Stimulated activated naive CD4-positive, alpha-beta T cell (primary cell): ENCODE measurements around the gene ALG12.

ENCODE experiments used
- DNase-seq, 6 experiments: peaks; one replicate each; lab custom pipeline; 2025; lab: John Stamatoyannopoulos, UW

ALG12 gene

GRCh38 chr22:49946612-49947295, 28.5 kb upstream of the ALG12 start:
- DNase-seq = no peak

GRCh38 chr22:49945042-49945794, 27.0 kb upstream of the ALG12 start:
- DNase-seq = peak; percentile 63 to 96 (median 89)

- no peak for DNase-seq
Observed at GRCh38 chr22:49944399-49944891, 26.2 kb upstream of the ALG12 start.

- DNase-seq = no peak
Observed at GRCh38 chr22:49943771-49944398, 25.6 kb upstream of the ALG12 start.

- no peak for DNase-seq
Observed at GRCh38 chr22:49943405-49943765, 25.1 kb upstream of the ALG12 start.

GRCh38 chr22:49942565-49943404, 24.5 kb upstream of the ALG12 start:
- DNase-seq = no peak

- DNase-seq = no peak
Observed at GRCh38 chr22:49941507-49942316, 23.5 kb upstream of the ALG12 start.

- no peak for DNase-seq
Observed at GRCh38 chr22:49938565-49939136, 20.4 kb upstream of the ALG12 start.

- no peak for DNase-seq
Observed at GRCh38 chr22:49937758-49938564, 19.7 kb upstream of the ALG12 start.

GRCh38 chr22:49936973-49937757, 18.9 kb upstream of the ALG12 start:
- no peak for DNase-seq

- peak; percentile 88 to 93 (median 90) for DNase-seq
Observed at GRCh38 chr22:49936018-49936972, 18.1 kb upstream of the ALG12 start.

- DNase-seq = peak in 4 of 6 experiments; percentile 44 to 59 (median 53)
Observed at GRCh38 chr22:49935561-49935960, 17.3 kb upstream of the ALG12 start.

GRCh38 chr22:49934891-49935557, 16.8 kb upstream of the ALG12 start:
- DNase-seq = peak; percentile 71 to 85 (median 78)

GRCh38 chr22:49934160-49934890, 16.1 kb upstream of the ALG12 start:
- peak in 3 of 6 experiments; percentile 29 to 54 (median 49) for DNase-seq

- no peak for DNase-seq
Observed at GRCh38 chr22:49933236-49934159, 15.3 kb upstream of the ALG12 start.
